Stimulated activated CD4-positive, alpha-beta T cell treated with anti-CD3 and anti-CD28 coated beads, Interleukin-15, amount 100 ng/mL, for 24 hours (primary cell): ENCODE results near the gene PTGS1.
A peak's percentile ranks its signal among the peaks of the same experiment; 100 is the strongest.

Source experiments
- DNase-seq: peaks from one replicate; pipeline ENCODE4 v3.0.0-alpha.2; 2020

The PTGS1 gene

GRCh38 chr9:122376796-122377195 is 6.0 kb downstream of the PTGS1 start:
- DNase-seq, result no peak

GRCh38 chr9:122377241-122378164 is 6.7 kb downstream of the PTGS1 start:
- no peak for DNase-seq

GRCh38 chr9:122378236-122378635 is 7.4 kb downstream of the PTGS1 start:
- DNase-seq, result no peak

- DNase-seq, result peak; percentile 9
These were observed 8.5 kb downstream of the PTGS1 start for GRCh38 chr9:122379340-122379739.

- DNase-seq, result no peak
These were observed 9.5 kb downstream of the PTGS1 start for GRCh38 chr9:122380293-122380692.

GRCh38 chr9:122381206-122381950 is 10.6 kb downstream of the PTGS1 start:
- no peak for DNase-seq

GRCh38 chr9:122382901-122383850 is 12.4 kb downstream of the PTGS1 start:
- no peak for DNase-seq

- no peak for DNase-seq
These were observed 13.2 kb downstream of the PTGS1 start for GRCh38 chr9:122383992-122384461.

- no peak for DNase-seq
These were observed 15.6 kb downstream of the PTGS1 start for GRCh38 chr9:122386311-122386872.

- no peak for DNase-seq
These were observed 16.7 kb downstream of the PTGS1 start for GRCh38 chr9:122387536-122387935.

- no peak for DNase-seq
These were observed 18.4 kb downstream of the PTGS1 start for GRCh38 chr9:122389195-122389594.

GRCh38 chr9:122389799-122390481 is 19.1 kb downstream of the PTGS1 start:
- DNase-seq, result no peak

- DNase-seq, result no peak
These were observed 21.5 kb downstream of the PTGS1 start for GRCh38 chr9:122392284-122392683.

- DNase-seq, result no peak
These were observed 21.9 kb downstream of the PTGS1 start for GRCh38 chr9:122392714-122393113.

- DNase-seq, result no peak
These were observed 22.6 kb downstream of the PTGS1 start for GRCh38 chr9:122393284-122393983.

- DNase-seq, result no peak
These were observed 23.7 kb downstream of the PTGS1 start for GRCh38 chr9:122394265-122395125.

- DNase-seq, result no peak
These were observed 25.9 kb downstream of the PTGS1 start for GRCh38 chr9:122396614-122397148.

GRCh38 chr9:122397749-122398148 is 26.9 kb downstream of the PTGS1 start:
- DNase-seq, result no peak

GRCh38 chr9:122398371-122398924 is 27.6 kb downstream of the PTGS1 start:
- DNase-seq, result no peak
